Stimulated activated naive CD8-positive, alpha-beta T cell treated with anti-CD3 and anti-CD28 coated beads, Interleukin-15, amount 100 ng/mL, for 72 hours (primary cell): ENCODE results near the gene CALML6.

ENCODE experiments used
- ATAC-seq: fragments of 150-1000 bp; cut with Tn5 transposase; 2 replicates; pipeline ENCODE4 v1.10.0; 2021; ENCODE audit warnings: mild to moderate bottlenecking, moderate library complexity
- DNase-seq, 2 donors: peaks; one replicate each; pipeline ENCODE4 v3.0.0; 2021 to 2022
- H3K27ac Mint-ChIP-seq, 2 donors: one replicate each; pipeline ENCODE4 v1.8.0; 2022; ENCODE audit warnings: mild to moderate bottlenecking in 2 of 2, mixed read lengths in 2 of 2, moderate library complexity in 2 of 2
- H3K27me3 Mint-ChIP-seq: one replicate; pipeline ENCODE4 v1.8.0; 2022; ENCODE audit warnings: mixed read lengths
- H3K4me1 Mint-ChIP-seq: one replicate; pipeline ENCODE4 v1.8.0; 2022; ENCODE audit warnings: mild to moderate bottlenecking, mixed read lengths
- H3K4me3 Mint-ChIP-seq, 2 donors: one replicate each; pipeline ENCODE4 v1.8.0; 2022; ENCODE audit warnings: mild to moderate bottlenecking in 2 of 2, mixed read lengths in 2 of 2, moderate library complexity in 1 of 2
- H3K9me3 Mint-ChIP-seq, 2 donors: one replicate each; pipeline ENCODE4 v1.8.0; 2022; ENCODE audit warnings: mixed read lengths in 2 of 2

CALML6 gene

DNA sequence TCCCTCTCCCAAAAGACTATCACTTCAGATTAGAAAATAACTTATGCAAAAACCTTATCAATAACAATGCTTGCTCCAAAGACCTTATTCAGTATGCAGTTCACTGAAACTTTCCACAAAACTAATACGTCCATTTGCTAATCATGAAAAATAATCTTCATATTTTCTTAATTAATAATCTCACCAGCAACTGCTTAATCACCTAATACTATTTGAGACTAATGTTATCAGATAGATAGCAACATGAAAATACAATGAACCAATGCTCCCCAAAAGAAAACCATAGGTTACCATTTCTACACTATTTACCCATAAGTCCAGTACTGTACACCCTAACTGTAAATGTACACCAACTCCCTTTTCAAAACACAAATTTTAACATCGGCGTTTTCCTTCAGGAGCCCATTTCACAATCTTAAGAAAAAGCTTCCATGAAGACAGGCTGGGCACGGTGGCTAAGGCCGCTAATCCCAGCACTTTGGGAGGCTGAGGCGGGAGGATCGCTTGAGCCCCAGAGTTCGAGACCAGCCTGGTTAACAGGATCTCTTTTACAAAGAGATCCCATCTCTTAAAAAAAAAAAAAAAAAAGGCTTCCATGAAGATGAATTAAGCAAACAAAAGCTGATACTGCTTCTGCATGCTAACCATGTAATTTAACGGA, 25.8 kb upstream of the CALML6 start:
- peak overlapping the region; percentile 81 to 91 for H3K27ac Mint-ChIP-seq
- DNase-seq (no peak), ATAC-seq (no peak)
- no peaks in the 10 kb centered on the region for H3K27me3 Mint-ChIP-seq
- H3K4me3 Mint-ChIP-seq = peak overlapping the region; percentile 81 to 86
- no peaks in the 10 kb centered on the region for H3K9me3 Mint-ChIP-seq
- peaks cover 65% of the 10 kb centered on the region for H3K4me1 Mint-ChIP-seq

- ATAC-seq = peak; percentile 50
- Mint-ChIP-seq H3K9me3 (no peaks in the 10 kb centered on the region), H3K4me1 (peaks cover 67% of the 10 kb centered on the region), H3K4me3 (peak overlapping the region; percentile 81 to 86), H3K27me3 (no peaks in the 10 kb centered on the region), H3K27ac (peak overlapping the region; percentile 81 to 91)
- peak; percentile 50 to 55 for DNase-seq
These were observed 25.1 kb upstream of the CALML6 start for GRCh38 chr1:1889847-1890505.

- Mint-ChIP-seq H3K4me1 (peaks cover 74% of the 10 kb centered on the region), H3K27ac (peak within 1 kb of the TSS; percentile 95 to 96), H3K9me3 (no peaks in the 10 kb centered on the region), H3K27me3 (no peaks in the 10 kb centered on the region), H3K4me3 (peak within 1 kb of the TSS; percentile 90 to 91)
- peak; percentile 74 for ATAC-seq
- DNase-seq = peak; percentile 89 to 91
These were observed 24.3 kb upstream of the CALML6 start, which contains the start of gene GNB1 for GRCh38 chr1:1890506-1891348. Gene GNB1, minus strand, starts transcription at chr1:1891087. Its CDS starts 65,634 bp downstream, at chr1:1825453.

DNA sequence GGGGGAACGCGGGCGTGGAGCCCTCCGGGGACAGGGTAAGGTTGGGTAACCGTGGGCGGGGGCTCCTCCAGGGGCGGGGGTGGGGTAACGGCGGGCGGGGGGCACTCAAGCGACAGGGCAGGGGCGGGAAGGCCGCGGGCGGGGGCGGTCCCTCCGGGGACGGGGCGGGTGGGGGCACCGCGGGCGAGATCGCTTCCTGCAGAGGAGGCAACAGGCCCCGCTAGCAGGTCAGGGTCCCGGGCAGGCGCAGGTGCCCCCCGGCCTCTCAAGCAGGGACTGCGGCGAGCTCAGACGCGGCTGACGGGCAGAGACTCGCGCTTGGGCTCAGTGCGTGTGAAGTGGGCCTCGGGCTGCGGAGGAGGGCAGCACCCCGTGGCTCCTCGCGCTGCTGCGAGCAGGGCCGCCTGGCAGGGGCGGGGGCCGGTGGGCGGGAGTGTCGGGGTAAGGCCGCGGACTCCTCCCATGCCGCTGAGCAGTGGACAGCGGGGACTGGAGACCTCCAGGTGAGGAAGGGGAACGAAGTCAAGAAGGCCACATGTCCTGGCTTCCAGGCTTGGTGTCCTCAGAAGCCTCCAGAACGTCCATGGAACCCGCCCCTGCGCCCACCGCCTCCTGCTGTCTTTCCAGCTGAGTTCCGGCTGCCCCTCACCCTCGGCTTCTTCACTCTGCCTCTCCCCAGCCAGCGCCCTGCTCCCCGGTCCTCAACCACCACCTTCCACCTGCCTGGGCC, 23.5 kb upstream of the CALML6 start:
- Mint-ChIP-seq H3K9me3 (no peaks in the 10 kb centered on the region), H3K27ac (peak overlapping the region; percentile 95 to 96), H3K4me3 (peak overlapping the region; percentile 90 to 91), H3K4me1 (peaks cover 72% of the 10 kb centered on the region), H3K27me3 (no peaks in the 10 kb centered on the region)
- DNase-seq (peak; percentile 63 to 68), ATAC-seq (peak; percentile 73)

DNA sequence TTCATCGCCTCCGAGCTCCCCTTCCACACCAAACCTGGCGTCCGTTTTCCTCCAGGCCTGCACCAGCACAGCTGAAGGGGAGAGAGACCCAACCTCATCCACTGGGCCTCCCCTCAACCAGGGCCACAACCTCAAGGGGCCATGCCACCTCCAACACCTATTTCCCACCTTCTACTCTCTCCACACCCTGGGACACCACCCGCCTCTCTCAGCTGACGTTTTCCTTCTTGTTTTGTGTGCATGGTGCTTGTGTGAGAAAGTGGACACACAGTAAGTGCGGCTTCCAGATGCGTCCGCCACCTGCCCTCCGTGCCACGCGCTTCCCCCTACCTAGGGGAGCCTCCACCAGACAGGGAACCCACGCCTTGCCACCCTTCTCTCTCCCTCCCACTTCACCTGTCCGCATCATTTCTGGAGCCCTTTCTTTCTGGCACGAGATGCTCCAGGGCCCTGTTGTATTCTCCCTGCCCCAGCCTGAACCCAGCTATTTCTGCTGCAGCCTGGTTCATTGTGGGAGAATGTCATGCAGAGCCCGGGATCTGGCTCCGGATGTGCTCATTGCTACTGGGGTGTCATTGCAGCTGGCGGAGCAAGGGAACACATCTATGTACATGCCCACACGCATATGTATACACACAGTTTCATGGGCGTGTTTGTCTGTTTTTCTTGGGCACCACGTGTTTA, 22.8 kb upstream of the CALML6 start:
- H3K9me3 Mint-ChIP-seq = no peaks in the 10 kb centered on the region
- H3K4me1 Mint-ChIP-seq = peaks cover 68% of the 10 kb centered on the region
- ATAC-seq (no peak), DNase-seq (no peak)
- peak overlapping the region; percentile 90 to 91 for H3K4me3 Mint-ChIP-seq
- H3K27me3 Mint-ChIP-seq = no peaks in the 10 kb centered on the region
- H3K27ac Mint-ChIP-seq = peak overlapping the region; percentile 95

- DNase-seq (no peak), ATAC-seq (no peak)
- H3K27me3 Mint-ChIP-seq = no peaks in the 10 kb centered on the region
- H3K4me1 Mint-ChIP-seq = peaks cover 66% of the 10 kb centered on the region
- H3K9me3 Mint-ChIP-seq = no peaks in the 10 kb centered on the region
- H3K27ac Mint-ChIP-seq = peak overlapping the region in 1 of 2 donors; percentile 27
- peak overlapping the region; percentile 90 to 91 for H3K4me3 Mint-ChIP-seq
These were observed 22.3 kb upstream of the CALML6 start for GRCh38 chr1:1892763-1893120.

DNA sequence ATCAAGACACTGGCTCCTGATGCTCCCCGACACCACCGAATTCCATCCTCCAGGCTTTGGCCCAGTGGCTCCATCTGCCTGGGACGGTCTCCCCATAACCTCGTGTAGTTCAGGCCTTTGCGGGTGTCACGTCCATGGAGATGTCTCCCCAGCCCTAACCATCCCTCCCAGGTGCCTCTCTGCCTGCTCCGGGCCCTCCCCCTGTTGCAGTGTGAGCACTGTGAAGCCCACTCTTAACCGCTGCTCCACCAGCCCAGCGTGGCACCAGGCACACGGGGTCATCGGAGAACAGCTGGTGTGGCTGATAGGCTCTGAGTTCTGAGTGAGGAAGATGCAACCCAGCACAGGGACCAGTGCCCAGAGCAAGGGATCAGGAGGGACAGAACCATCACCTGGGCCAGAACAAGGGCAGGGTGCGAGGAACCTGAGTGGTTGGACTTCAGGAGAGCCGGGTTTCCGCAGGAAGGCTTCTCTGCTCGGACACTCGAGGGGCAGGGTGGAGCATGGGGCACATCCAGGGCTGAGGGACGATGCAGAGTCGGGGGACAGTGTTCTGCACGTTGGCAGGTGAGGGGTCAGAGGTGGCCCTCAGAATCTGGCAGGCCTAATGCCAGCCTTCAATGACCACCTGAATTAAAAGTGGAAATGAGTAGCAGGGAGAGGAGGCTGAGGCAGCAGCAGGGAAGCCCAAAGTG, 21.6 kb upstream of the CALML6 start:
- peaks cover 59% of the 10 kb centered on the region for H3K4me1 Mint-ChIP-seq
- H3K27ac Mint-ChIP-seq = no peak overlapping the region
- H3K9me3 Mint-ChIP-seq = no peaks in the 10 kb centered on the region
- H3K27me3 Mint-ChIP-seq = no peaks in the 10 kb centered on the region
- H3K4me3 Mint-ChIP-seq = peak overlapping the region; percentile 25 to 91
- DNase-seq (no peak), ATAC-seq (no peak)

- no peaks in the 10 kb centered on the region for H3K9me3 Mint-ChIP-seq
- H3K4me1 Mint-ChIP-seq = peaks cover 58% of the 10 kb centered on the region
- no peak for ATAC-seq
- no peak for DNase-seq
- no peak overlapping the region for H3K27ac Mint-ChIP-seq
- no peaks in the 10 kb centered on the region for H3K27me3 Mint-ChIP-seq
- H3K4me3 Mint-ChIP-seq = no peak overlapping the region
These were observed 21.1 kb upstream of the CALML6 start for GRCh38 chr1:1893997-1894353.

- Mint-ChIP-seq H3K27ac (peak overlapping the region; percentile 11 to 81), H3K27me3 (no peaks in the 10 kb centered on the region), H3K9me3 (no peaks in the 10 kb centered on the region), H3K4me1 (peaks cover 59% of the 10 kb centered on the region), H3K4me3 (no peak overlapping the region)
- ATAC-seq (no peak), DNase-seq (no peak)
These were observed 20.6 kb upstream of the CALML6 start for GRCh38 chr1:1894354-1895059.

DNA sequence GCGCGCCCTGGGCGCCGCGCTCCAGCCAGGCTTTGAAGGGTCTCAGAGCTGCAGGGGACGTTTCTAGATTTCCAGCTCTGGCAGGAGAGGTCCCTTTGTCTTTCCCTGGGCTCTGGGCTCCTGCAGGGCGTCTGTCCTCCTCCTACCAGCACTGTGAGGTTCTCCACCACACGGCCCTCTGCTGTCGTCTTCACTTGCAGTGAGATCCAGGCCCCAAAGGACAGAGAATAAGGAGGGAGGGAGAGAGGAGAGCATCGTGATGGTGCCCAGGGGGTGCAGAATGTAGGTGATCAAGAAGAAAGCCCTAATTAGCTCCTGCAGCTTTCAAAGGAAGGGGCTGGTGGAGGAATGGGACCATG, 20.0 kb upstream of the CALML6 start:
- peaks cover 64% of the 10 kb centered on the region for H3K4me1 Mint-ChIP-seq

DNA sequence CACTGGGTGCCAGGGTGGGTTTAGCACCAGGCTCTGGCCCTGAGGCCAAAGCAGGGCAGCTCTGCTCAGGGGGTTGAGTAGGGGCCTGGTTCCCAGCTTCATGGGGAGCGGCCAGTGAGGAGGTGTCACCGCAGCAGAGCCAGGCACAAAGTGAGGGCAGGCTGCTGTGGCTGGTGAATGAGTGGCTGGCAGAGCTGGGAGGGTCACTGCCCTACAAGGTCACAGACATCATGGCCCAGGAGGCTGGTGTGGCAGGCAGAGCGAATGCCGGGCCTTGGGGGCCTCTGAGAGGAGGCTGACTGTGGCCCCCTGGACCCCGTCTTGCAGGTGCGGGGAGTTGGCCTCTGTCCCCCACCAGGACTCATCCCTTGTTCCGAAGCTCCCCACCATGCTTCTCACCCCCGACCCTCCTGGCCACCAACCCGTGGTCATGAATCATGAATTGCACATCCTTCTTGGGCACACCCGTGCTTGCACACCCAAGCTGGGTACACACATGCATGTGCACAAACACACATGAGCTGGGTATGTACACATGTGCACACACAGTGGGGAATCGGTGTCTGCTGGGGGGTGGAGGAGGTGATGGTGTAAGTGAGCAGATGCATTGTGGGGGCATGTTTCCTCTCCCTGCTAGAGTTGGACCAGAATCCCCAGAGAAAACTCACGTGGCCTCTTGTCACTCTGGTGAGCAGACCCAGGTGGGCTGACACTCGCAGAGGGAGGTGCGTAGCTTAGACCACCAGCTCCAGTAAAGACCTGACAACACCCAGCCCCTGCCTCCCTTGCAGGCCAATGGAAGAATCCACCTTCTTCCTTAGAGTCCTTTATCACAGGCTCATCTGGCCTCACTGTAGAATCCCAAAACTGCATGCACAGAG, 19.4 kb upstream of the CALML6 start:
- H3K27me3 Mint-ChIP-seq = no peaks in the 10 kb centered on the region
- no peaks in the 10 kb centered on the region for H3K9me3 Mint-ChIP-seq
- ATAC-seq = no peak
- H3K27ac Mint-ChIP-seq = no peak overlapping the region
- DNase-seq = no peak
- no peak overlapping the region for H3K4me3 Mint-ChIP-seq
- H3K4me1 Mint-ChIP-seq = peaks cover 64% of the 10 kb centered on the region

More for the DNA sequence above, 20.0 kb upstream of the CALML6 start:
- Mint-ChIP-seq H3K27ac (peak overlapping the region in 1 of 2 donors; percentile 11), H3K9me3 (no peaks in the 10 kb centered on the region), H3K27me3 (no peaks in the 10 kb centered on the region), H3K4me3 (no peak overlapping the region)
- ATAC-seq (no peak), DNase-seq (no peak)

GRCh38 chr1:1898246-1898933, 16.7 kb upstream of the CALML6 start:
- Mint-ChIP-seq H3K9me3 (no peaks in the 10 kb centered on the region), H3K4me3 (no peak overlapping the region), H3K27ac (no peak overlapping the region), H3K27me3 (no peaks in the 10 kb centered on the region), H3K4me1 (peaks cover 46% of the 10 kb centered on the region)
- DNase-seq (no peak), ATAC-seq (no peak)
